Esophagus squamous epithelium (tissue), 4 donors: Measurements from ENCODE around the gene RAB30.

Experiments used
- CTCF ChIP-seq, 6 experiments: fragments of 450-650 bp in 4 of 6; fragments of 200-600 bp in 2 of 6; sonication (generic) in 2 of 6; IDR thresholded peaks; one replicate each; pipeline ENCODE4 v1.5.1; 2016 to 2019; ENCODE audit warnings: antibody characterized with exemption in 6 of 6, mild to moderate bottlenecking in 4 of 6, moderate library complexity in 4 of 6
- POLR2A ChIP-seq, 4 donors: fragments of 450-650 bp; IDR thresholded peaks; one replicate each; pipeline ENCODE4 v1.6.1; 2017; ENCODE audit warnings: antibody characterized with exemption in 4 of 4, mild to moderate bottlenecking in 4 of 4, moderate library complexity in 3 of 4

- TF ChIP-seq CTCF (IDR thresholded peaks at IDR 0.05), result no peak
- no peak for TF ChIP-seq POLR2A (IDR thresholded peaks at IDR 0.05)
Measured at GRCh38 chr11:83093634-83094033, 21.9 kb upstream of the RAB30 start.
